Measurements from ENCODE around the gene TTLL13. TPM values are rescaled to one million over a fixed set of nuclear protein-coding genes. Genes with fewer than 3 reads are reported as not detected.
"Not testable (repeated sequence)": the region's sequence is repeated elsewhere in the genome, so short reads cannot be mapped to it uniquely, and the experiment has no call there.

Gene TTLL13
- total RNA-seq, 1 donor from 2014 or later = not detected

GRCh38 chr15:90271459-90272166, 22.3 kb downstream of the TTLL13 start:
- peaks cover 63% of the 10 kb centered on the region for H3K79me2 ChIP-seq (ENCODE audit: insufficient read depth, low read length)
- peaks cover 21% of the 10 kb centered on the region for H3K36me3 Mint-ChIP-seq (ENCODE audit: low read depth, unreplicated experiment)

GRCh38 chr15:90278467-90278866, 29.1 kb downstream of the TTLL13 start:
- H3K36me3 Mint-ChIP-seq (ENCODE audit: low read depth, unreplicated experiment); DNase-seq (ENCODE audit: low read depth); H3K9me3 Mint-ChIP-seq (ENCODE audit: unreplicated experiment); H3K4me3 Mint-ChIP-seq (ENCODE audit: unreplicated experiment); H3K79me2 ChIP-seq (ENCODE audit: insufficient read depth, low read length); H3K27me3 Mint-ChIP-seq (ENCODE audit: low read depth, unreplicated experiment); H3K4me1 ChIP-seq (ENCODE audit: insufficient read depth, low read length); H2AFZ ChIP-seq (ENCODE audit: low read depth, low read length); H3K9me3 ChIP-seq (ENCODE audit: insufficient read depth, low read depth, low read length); H3K9ac ChIP-seq (ENCODE audit: low read length); H3K4me2 ChIP-seq (ENCODE audit: low read length); FAIRE-seq; H3K27me3 ChIP-seq (ENCODE audit: insufficient read depth, low read length); H3K36me3 ChIP-seq (ENCODE audit: insufficient read depth, low read length); H3K27ac Mint-ChIP-seq (ENCODE audit: unreplicated experiment); H3K4me3 ChIP-seq (ENCODE audit: insufficient read depth, low read depth, low read length); H3K27ac ChIP-seq (ENCODE audit: low read depth, low read length); H3K4me1 Mint-ChIP-seq (ENCODE audit: low read depth, unreplicated experiment); H4K20me1 ChIP-seq (ENCODE audit: insufficient read depth, low read length): not testable (repeated sequence)

More at GRCh38 chr15:90271459-90272166, 22.3 kb downstream of the TTLL13 start:
- Mint-ChIP-seq H3K27me3 (ENCODE audit: low read depth, unreplicated experiment) (no peaks in the 10 kb centered on the region), H3K4me3 (ENCODE audit: unreplicated experiment) (no peak overlapping the region), H3K4me1 (ENCODE audit: low read depth, unreplicated experiment) (peaks cover 13% of the 10 kb centered on the region), H3K9me3 (ENCODE audit: unreplicated experiment) (no peaks in the 10 kb centered on the region), H3K27ac (ENCODE audit: unreplicated experiment) (no peak overlapping the region)
- no peak overlapping the region for H3K9ac ChIP-seq (ENCODE audit: low read length)
- no peak overlapping the region for H2AFZ ChIP-seq (ENCODE audit: low read depth, low read length)
- H3K4me1 ChIP-seq (ENCODE audit: insufficient read depth, low read length) = peaks cover 15% of the 10 kb centered on the region
- H3K4me3 ChIP-seq (ENCODE audit: insufficient read depth, low read depth, low read length) = no peak overlapping the region
- TF ChIP-seq CTCF (IDR thresholded peaks at IDR 0.05; ENCODE audit: insufficient read depth, low read depth, low read length) (no peak), EZH2 (IDR thresholded peaks at IDR 0.05; ENCODE audit: insufficient read depth, low read length) (no peak)
- no peak for FAIRE-seq
- no peak for DNase-seq (ENCODE audit: low read depth)
- no peaks in the 10 kb centered on the region for H3K9me3 ChIP-seq (ENCODE audit: insufficient read depth, low read depth, low read length)
- no peak overlapping the region for H3K27ac ChIP-seq (ENCODE audit: low read depth, low read length)
- no peak overlapping the region for H3K4me2 ChIP-seq (ENCODE audit: low read length)
- no peaks in the 10 kb centered on the region for H3K27me3 ChIP-seq (ENCODE audit: insufficient read depth, low read length)
- peaks cover 26% of the 10 kb centered on the region for H3K36me3 ChIP-seq (ENCODE audit: insufficient read depth, low read length)
- H4K20me1 ChIP-seq (ENCODE audit: insufficient read depth, low read length) = peaks cover 58% of the 10 kb centered on the region

GRCh38 chr15:90280743-90281142, 31.4 kb downstream of the TTLL13 start:
- H3K4me1 Mint-ChIP-seq (ENCODE audit: low read depth, unreplicated experiment); H3K27ac Mint-ChIP-seq (ENCODE audit: unreplicated experiment); H3K9me3 Mint-ChIP-seq (ENCODE audit: unreplicated experiment); DNase-seq (ENCODE audit: low read depth); H3K9ac ChIP-seq (ENCODE audit: low read length); H3K4me1 ChIP-seq (ENCODE audit: insufficient read depth, low read length); H3K4me2 ChIP-seq (ENCODE audit: low read length); H3K36me3 ChIP-seq (ENCODE audit: insufficient read depth, low read length); H3K4me3 ChIP-seq (ENCODE audit: insufficient read depth, low read depth, low read length); H3K4me3 Mint-ChIP-seq (ENCODE audit: unreplicated experiment); H3K27me3 ChIP-seq (ENCODE audit: insufficient read depth, low read length); H3K9me3 ChIP-seq (ENCODE audit: insufficient read depth, low read depth, low read length); FAIRE-seq; H3K79me2 ChIP-seq (ENCODE audit: insufficient read depth, low read length); H4K20me1 ChIP-seq (ENCODE audit: insufficient read depth, low read length); H3K27me3 Mint-ChIP-seq (ENCODE audit: low read depth, unreplicated experiment); H2AFZ ChIP-seq (ENCODE audit: low read depth, low read length); H3K36me3 Mint-ChIP-seq (ENCODE audit: low read depth, unreplicated experiment); H3K27ac ChIP-seq (ENCODE audit: low read depth, low read length): not testable (repeated sequence)

GRCh38 chr15:90281637-90282036, 32.3 kb downstream of the TTLL13 start:
- H3K4me2 ChIP-seq (ENCODE audit: low read length); H4K20me1 ChIP-seq (ENCODE audit: insufficient read depth, low read length); H3K27ac Mint-ChIP-seq (ENCODE audit: unreplicated experiment); H3K4me3 ChIP-seq (ENCODE audit: insufficient read depth, low read depth, low read length); H3K36me3 ChIP-seq (ENCODE audit: insufficient read depth, low read length); H3K27ac ChIP-seq (ENCODE audit: low read depth, low read length); H2AFZ ChIP-seq (ENCODE audit: low read depth, low read length); H3K9me3 Mint-ChIP-seq (ENCODE audit: unreplicated experiment); DNase-seq (ENCODE audit: low read depth); H3K9me3 ChIP-seq (ENCODE audit: insufficient read depth, low read depth, low read length); FAIRE-seq; H3K36me3 Mint-ChIP-seq (ENCODE audit: low read depth, unreplicated experiment); H3K9ac ChIP-seq (ENCODE audit: low read length); H3K4me3 Mint-ChIP-seq (ENCODE audit: unreplicated experiment); H3K27me3 Mint-ChIP-seq (ENCODE audit: low read depth, unreplicated experiment); H3K79me2 ChIP-seq (ENCODE audit: insufficient read depth, low read length); H3K27me3 ChIP-seq (ENCODE audit: insufficient read depth, low read length); H3K4me1 ChIP-seq (ENCODE audit: insufficient read depth, low read length); H3K4me1 Mint-ChIP-seq (ENCODE audit: low read depth, unreplicated experiment): not testable (repeated sequence)

All from astrocyte (in vitro differentiated cells and primary cell).